Esophagus squamous epithelium (tissue), 5 donors: ENCODE results near the gene MST1R. TPM values are rescaled to one million over a fixed set of nuclear protein-coding genes. Genes with fewer than 3 reads are reported as not detected.

ENCODE experiments used
- DNase-seq: peaks from one replicate; lab custom pipeline; 2025; lab: John Stamatoyannopoulos, UW
- H3K27ac ChIP-seq, 4 donors: fragments of 200-600 bp; sonication (generic); one replicate each; pipeline ENCODE4 v1.5.1; 2016 to 2019; ENCODE audit warnings: mild to moderate bottlenecking in 1 of 4
- H3K27me3 ChIP-seq, 4 donors: fragments of 200-600 bp; sonication (generic); 1 replicate in 3 of 4; 2 replicates in 1 of 4; pipeline versions ENCODE4 v1.5.1 to v1.6.0; 2017 to 2021; ENCODE audit warnings: antibody characterized with exemption in 1 of 4
- H3K36me3 ChIP-seq, 3 donors: fragments of 200-600 bp; sonication (generic); one replicate each; pipeline ENCODE4 v1.5.1; 2016 to 2019
- H3K4me1 ChIP-seq, 3 donors: fragments of 200-600 bp; sonication (generic); one replicate each; pipeline ENCODE4 v1.5.1; 2017 to 2019
- H3K4me3 ChIP-seq, 4 donors: fragments of 200-600 bp; sonication (generic); 1 replicate in 3 of 4; 2 replicates in 1 of 4; pipeline ENCODE4 v1.5.1; 2016 to 2019; ENCODE audit warnings: mild to moderate bottlenecking in 2 of 4, moderate library complexity in 1 of 4
- H3K9me3 ChIP-seq, 3 donors: fragments of 200-600 bp; sonication (generic); one replicate each; pipeline ENCODE4 v1.5.1; 2016 to 2019
- CTCF ChIP-seq, 6 experiments: fragments of 450-650 bp in 4 of 6; fragments of 200-600 bp in 2 of 6; sonication (generic) in 2 of 6; IDR thresholded peaks; one replicate each; pipeline ENCODE4 v1.5.1; 2016 to 2019; ENCODE audit warnings: antibody characterized with exemption in 6 of 6, mild to moderate bottlenecking in 4 of 6, moderate library complexity in 4 of 6
- POLR2A ChIP-seq, 4 donors: fragments of 450-650 bp; IDR thresholded peaks; one replicate each; pipeline ENCODE4 v1.6.1; 2017; ENCODE audit warnings: antibody characterized with exemption in 4 of 4, mild to moderate bottlenecking in 4 of 4, moderate library complexity in 3 of 4
- WGBS, 2 donors: methylation state at CpG; one replicate each; pipeline ENCODE4 v1.1.5; 2018; 5-methylcytosine and 5-hydroxymethylcytosine counted together
- intact Hi-C: fragments of 100-400 bp; cut with DNase I; formaldehyde crosslinking; loops from one replicate; pipeline ENCODE4 v1.15.0; 2022
- total RNA-seq, 4 donors: library from RNA; depleted of rRNA; stranded (reverse); fragments of >200 nt; gene quantifications; one replicate each; pipeline ENCODE4 v1.1.0, GENCODE V29; 2016
- donor health status: DM: yes; HTN: yes; CAD: no.

MST1R gene
- total RNA-seq, 4 donors from 2014 or later: 5.4 to 26.5 (median 14.5) TPM

- Histone ChIP-seq H3K27ac (no peak overlapping the region), H3K4me3 (no peak overlapping the region), H3K36me3 (peaks cover 0 to 50% (median 14%) of the 10 kb centered on the region in 3 donors), H3K4me1 (peaks cover 0 to 15% (median 3%) of the 10 kb centered on the region in 3 donors), H3K27me3 (no peaks in the 10 kb centered on the region), H3K9me3 (no peaks in the 10 kb centered on the region)
- TF ChIP-seq POLR2A (IDR thresholded peaks at IDR 0.05) (no peak), CTCF (IDR thresholded peaks at IDR 0.05) (no peak)
- intact Hi-C loops: no loop called here
- WGBS, 2 donors: 92 to 98% methylated on average over 4 of the region's 4 CpGs
- no peak for DNase-seq
Observed at GRCh38 chr3:49912881-49913281, 9.2 kb upstream of the MST1R start.

- Histone ChIP-seq H3K27me3 (no peaks in the 10 kb centered on the region), H3K27ac (no peak overlapping the region), H3K4me3 (no peak overlapping the region), H3K4me1 (peaks cover under 1 to 18% (median 5%) of the 10 kb centered on the region in 3 donors), H3K9me3 (no peaks in the 10 kb centered on the region), H3K36me3 (peaks cover 0 to 50% (median 14%) of the 10 kb centered on the region in 3 donors)
- WGBS, 2 donors: 85% methylated on average over 8 of the region's 15 CpGs; no CpG with 5 or more reads in 1 of the 2 donors
- no peak for TF ChIP-seq POLR2A (IDR thresholded peaks at IDR 0.05)
- TF ChIP-seq CTCF (IDR thresholded peaks at IDR 0.05): no peak
- intact Hi-C loops: no loop called here
- no peak for DNase-seq
Observed at GRCh38 chr3:49911611-49912010, 7.9 kb upstream of the MST1R start.

- peaks cover 0 to 50% (median 14%) of the 10 kb centered on the region in 3 donors for H3K36me3 ChIP-seq
- no peak for DNase-seq
- H3K9me3 ChIP-seq: no peaks in the 10 kb centered on the region
- TF ChIP-seq POLR2A (IDR thresholded peaks at IDR 0.05): no peak
- TF ChIP-seq CTCF (IDR thresholded peaks at IDR 0.05): no peak
- no peaks in the 10 kb centered on the region for H3K27me3 ChIP-seq
- H3K4me1 ChIP-seq: peaks cover 6 to 24% (median 11%) of the 10 kb centered on the region in 3 donors
- H3K27ac ChIP-seq: no peak overlapping the region
- H3K4me3 ChIP-seq: no peak overlapping the region
- intact Hi-C loops: no loop called here
- WGBS, 2 donors: 95 to 96% methylated on average over 2 of the region's 2 CpGs
Observed at GRCh38 chr3:49911124-49911420, 7.4 kb upstream of the MST1R start.

- Histone ChIP-seq H3K9me3 (no peaks in the 10 kb centered on the region), H3K36me3 (peaks cover 0 to 50% (median 14%) of the 10 kb centered on the region in 3 donors), H3K27me3 (no peaks in the 10 kb centered on the region), H3K4me3 (no peak overlapping the region), H3K4me1 (peaks cover 11 to 24% (median 16%) of the 10 kb centered on the region in 3 donors), H3K27ac (no peak overlapping the region)
- TF ChIP-seq CTCF (IDR thresholded peaks at IDR 0.05) (no peak), POLR2A (IDR thresholded peaks at IDR 0.05) (no peak)
- 89 to 93% methylated on average over 19 to 38 of the region's 48 CpGs for WGBS, 2 donors
- intact Hi-C loops: no loop called here
- DNase-seq: no peak
Observed at GRCh38 chr3:49910409-49911123, 6.9 kb upstream of the MST1R start.

GRCh38 chr3:49908373-49909199 lies 4.9 kb upstream of the MST1R start:
- intact Hi-C loops: no loop called here
- H3K27me3 ChIP-seq: no peaks in the 10 kb centered on the region
- peaks cover 15 to 33% (median 29%) of the 10 kb centered on the region in 3 donors for H3K4me1 ChIP-seq
- no peak for TF ChIP-seq POLR2A (IDR thresholded peaks at IDR 0.05)
- no peak for TF ChIP-seq CTCF (IDR thresholded peaks at IDR 0.05)
- WGBS, 2 donors: 86 to 92% methylated on average over 5 of the region's 14 CpGs
- no peaks in the 10 kb centered on the region for H3K9me3 ChIP-seq
- H3K4me3 ChIP-seq: no peak overlapping the region
- no peak overlapping the region for H3K27ac ChIP-seq
- peaks cover 0 to 50% (median 14%) of the 10 kb centered on the region in 3 donors for H3K36me3 ChIP-seq
- no peak for DNase-seq
